PC-3 (cell line): ENCODE data around the gene HOXB7.

Source experiments
- CTCF ChIP-seq: fragments of 300-600 bp; sonication (generic); conservative IDR thresholded peaks from 2 replicates; pipeline ENCODE4 v1.5.1; 2017; ENCODE audit warnings: antibody characterized with exemption, low read depth, mild to moderate bottlenecking, low read length
- EZH2 ChIP-seq: fragments of 300-600 bp; sonication (generic); IDR thresholded peaks from one replicate; pipeline ENCODE4 v1.6.1; 2017; ENCODE audit warnings: antibody characterized with exemption, mild to moderate bottlenecking, low read length; ENCODE audit not compliant: unreplicated experiment
- EZH2phosphoT487 ChIP-seq: fragments of 300-600 bp; sonication (generic); IDR thresholded peaks from 2 replicates; pipeline ENCODE4 v1.6.1; 2018; ENCODE audit warnings: mild to moderate bottlenecking, antibody characterized with exemption, low read length, borderline replicate concordance

GRCh38 chr17:48644910-48645557 is 34.2 kb upstream of the HOXB7 start:
- TF ChIP-seq CTCF, result no peak
- no peak for TF ChIP-seq EZH2
- TF ChIP-seq EZH2phosphoT487, result no peak
